ENCODE data around the gene NINJ2.

DNA sequence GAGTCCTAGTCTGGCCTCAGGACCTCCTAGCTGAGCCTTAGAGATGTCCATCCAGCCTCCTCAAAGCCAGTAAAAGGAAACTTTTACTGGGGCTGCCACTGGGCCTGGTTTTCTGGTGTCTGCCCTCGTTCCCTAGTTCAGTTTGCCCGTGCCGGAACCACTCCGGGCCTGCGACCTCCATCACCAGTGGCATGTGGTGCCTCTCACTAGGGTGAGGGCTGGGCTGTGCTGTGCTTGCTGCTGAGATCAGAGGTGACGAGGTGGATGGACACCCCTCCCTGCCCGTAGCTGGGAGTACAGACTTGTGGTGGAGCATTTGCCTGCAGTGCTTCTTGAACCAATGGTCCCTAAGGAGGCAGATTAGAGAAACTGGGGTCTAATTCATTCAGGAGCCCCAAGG is 127.8 kb downstream of the NINJ2 start:
- TF ChIP-seq, protein P1, sequence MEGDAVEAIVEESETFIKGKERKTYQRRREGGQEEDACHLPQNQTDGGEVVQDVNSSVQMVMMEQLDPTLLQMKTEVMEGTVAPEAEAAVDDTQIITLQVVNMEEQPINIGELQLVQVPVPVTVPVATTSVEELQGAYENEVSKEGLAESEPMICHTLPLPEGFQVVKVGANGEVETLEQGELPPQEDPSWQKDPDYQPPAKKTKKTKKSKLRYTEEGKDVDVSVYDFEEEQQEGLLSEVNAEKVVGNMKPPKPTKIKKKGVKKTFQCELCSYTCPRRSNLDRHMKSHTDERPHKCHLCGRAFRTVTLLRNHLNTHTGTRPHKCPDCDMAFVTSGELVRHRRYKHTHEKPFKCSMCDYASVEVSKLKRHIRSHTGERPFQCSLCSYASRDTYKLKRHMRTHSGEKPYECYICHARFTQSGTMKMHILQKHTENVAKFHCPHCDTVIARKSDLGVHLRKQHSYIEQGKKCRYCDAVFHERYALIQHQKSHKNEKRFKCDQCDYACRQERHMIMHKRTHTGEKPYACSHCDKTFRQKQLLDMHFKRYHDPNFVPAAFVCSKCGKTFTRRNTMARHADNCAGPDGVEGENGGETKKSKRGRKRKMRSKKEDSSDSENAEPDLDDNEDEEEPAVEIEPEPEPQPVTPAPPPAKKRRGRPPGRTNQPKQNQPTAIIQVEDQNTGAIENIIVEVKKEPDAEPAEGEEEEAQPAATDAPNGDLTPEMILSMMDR (conservative IDR thresholded peaks at IDR 0.05) = no peak
- no peak for TF ChIP-seq ZFX (IDR thresholded peaks at IDR 0.05)
